C4-2B (cell line): ENCODE data around the gene CFAP65.

Experiments
- ZFX ChIP-seq: fragments of 450-650 bp; IDR thresholded peaks from 2 replicates; pipeline ENCODE4 v1.6.1; 2017
- TF ChIP-seq, protein P1 (sequence below): fragments of 450-650 bp; conservative IDR thresholded peaks from 2 replicates; pipeline ENCODE4 v1.5.1; 2017; ENCODE audit warnings: mild to moderate bottlenecking

DNA sequence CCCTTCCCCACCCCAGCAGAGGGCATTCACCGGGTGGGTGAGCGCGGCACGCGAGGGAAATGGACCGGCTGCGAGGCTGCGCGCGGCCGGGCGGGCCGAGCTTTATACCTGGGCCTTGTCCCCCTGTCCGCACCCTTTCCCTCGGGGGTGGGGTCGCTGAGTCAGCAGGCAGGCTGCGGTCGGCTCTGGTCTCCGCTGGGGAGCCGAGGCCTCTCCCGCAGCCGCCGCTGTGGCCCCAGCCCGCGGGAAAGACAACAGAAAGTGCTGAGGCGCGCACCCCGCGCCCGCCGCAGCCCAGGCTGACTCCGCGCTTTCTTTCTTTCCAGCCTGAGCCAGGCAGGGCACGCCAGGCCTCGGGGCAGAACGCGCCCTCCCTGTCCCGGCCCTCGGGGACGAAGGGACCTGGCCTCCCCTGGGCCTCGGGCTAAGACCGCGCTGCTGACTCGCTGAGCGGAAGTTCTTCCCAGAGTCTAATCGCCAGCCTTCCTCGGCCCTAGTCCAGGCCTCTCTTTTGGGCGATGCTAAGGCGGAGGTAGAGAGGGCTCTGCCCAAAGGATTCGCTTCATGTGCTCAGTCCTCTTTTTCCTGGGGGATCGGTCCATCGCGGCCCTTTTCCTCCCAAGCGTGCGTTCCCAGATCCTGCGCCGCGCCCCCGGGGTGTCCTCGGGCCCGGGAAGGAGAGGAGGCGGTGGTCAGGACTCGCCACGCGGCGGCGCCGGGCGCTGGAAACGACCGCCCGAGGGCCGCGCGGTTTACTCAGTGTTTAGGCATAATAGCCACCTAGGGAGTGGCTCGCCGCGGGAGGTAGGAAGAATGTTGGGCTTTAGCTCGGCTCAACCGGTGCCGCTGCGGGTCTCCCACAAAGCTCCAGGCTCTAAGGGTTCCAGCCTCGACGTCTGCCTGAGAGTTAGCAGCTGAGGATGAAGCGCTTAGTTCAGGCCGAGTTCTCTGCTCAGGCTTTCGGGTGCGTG lies 47.7 kb downstream of the CFAP65 start, which contains the start of gene CRYBA2:
- TF ChIP-seq, protein P1, sequence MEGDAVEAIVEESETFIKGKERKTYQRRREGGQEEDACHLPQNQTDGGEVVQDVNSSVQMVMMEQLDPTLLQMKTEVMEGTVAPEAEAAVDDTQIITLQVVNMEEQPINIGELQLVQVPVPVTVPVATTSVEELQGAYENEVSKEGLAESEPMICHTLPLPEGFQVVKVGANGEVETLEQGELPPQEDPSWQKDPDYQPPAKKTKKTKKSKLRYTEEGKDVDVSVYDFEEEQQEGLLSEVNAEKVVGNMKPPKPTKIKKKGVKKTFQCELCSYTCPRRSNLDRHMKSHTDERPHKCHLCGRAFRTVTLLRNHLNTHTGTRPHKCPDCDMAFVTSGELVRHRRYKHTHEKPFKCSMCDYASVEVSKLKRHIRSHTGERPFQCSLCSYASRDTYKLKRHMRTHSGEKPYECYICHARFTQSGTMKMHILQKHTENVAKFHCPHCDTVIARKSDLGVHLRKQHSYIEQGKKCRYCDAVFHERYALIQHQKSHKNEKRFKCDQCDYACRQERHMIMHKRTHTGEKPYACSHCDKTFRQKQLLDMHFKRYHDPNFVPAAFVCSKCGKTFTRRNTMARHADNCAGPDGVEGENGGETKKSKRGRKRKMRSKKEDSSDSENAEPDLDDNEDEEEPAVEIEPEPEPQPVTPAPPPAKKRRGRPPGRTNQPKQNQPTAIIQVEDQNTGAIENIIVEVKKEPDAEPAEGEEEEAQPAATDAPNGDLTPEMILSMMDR = no peak
- TF ChIP-seq ZFX = no peak
